Stimulated activated CD4-positive, alpha-beta T cell treated with anti-CD3 and anti-CD28 coated beads, Interleukin-2, amount 100 ng/mL, for 48 hours (primary cell): ENCODE measurements around the gene GRM3.
"Not testable (repeated sequence)": the region's sequence is repeated elsewhere in the genome, so short reads cannot be mapped to it uniquely, and the experiment has no call there.

Experiments used
- DNase-seq, 2 donors: peaks; one replicate each; pipeline ENCODE4 v3.0.0-alpha.2; 2020

Gene GRM3

GRCh38 chr7:86643561-86644281, at the start of gene GRM3:
GRM3 (plus strand) TSS chr7:86643909; CDS start chr7:86765146, 121,237 bp downstream.
- DNase-seq = no peak

DNA sequence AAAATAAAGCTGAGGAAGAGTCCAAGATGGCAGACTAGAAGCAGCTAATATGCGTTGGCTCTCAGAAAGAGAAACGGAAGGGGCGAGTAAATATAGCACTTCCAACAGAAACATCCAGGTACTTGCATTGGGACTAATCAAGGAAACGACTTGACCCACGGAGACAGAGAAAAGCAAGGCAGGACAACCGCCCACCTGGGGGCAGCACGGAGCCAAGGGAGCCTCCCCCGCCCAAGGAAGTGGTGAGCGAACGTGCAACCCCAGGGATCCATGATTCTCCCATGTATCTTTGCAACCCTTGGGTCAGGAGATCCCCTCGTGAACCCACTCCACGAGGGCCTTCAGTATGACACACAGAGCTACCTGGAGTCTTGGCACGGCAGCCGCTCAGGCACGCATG, 45.4 kb upstream of the GRM3 start:
- no peak for DNase-seq

DNA sequence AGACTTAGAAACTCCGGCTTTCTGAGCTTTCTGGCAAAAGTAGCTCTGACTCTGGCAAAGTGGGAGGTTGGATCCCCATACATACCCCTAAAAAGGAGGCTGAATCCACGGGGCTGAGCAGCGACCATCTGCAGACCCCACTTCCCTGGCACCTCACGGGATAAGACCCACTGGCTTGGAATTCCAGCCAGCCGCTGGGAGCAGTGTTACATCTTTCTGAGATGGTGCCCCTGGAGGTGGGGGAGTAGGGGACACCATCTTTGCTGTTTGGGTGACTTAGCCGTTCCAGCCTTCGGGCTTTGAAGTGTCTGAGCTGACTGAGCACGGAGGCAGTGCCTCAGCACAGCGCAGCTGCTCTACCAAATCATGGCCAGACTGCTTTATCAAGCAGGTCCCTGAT, 45.0 kb upstream of the GRM3 start:
- DNase-seq = no peak

- no peak for DNase-seq
Observed at GRCh38 chr7:86600506-86601290, 43.0 kb upstream of the GRM3 start.

- not testable (repeated sequence) for DNase-seq
Observed at GRCh38 chr7:86615711-86616110, 28.0 kb upstream of the GRM3 start.

- DNase-seq = no peak
Observed at GRCh38 chr7:86644282-86645224, 844 bp downstream of the GRM3 start.

- DNase-seq = no peak
Observed at GRCh38 chr7:86645225-86645608, 1.5 kb downstream of the GRM3 start.

- DNase-seq = no peak
Observed at GRCh38 chr7:86645676-86646276, 2.1 kb downstream of the GRM3 start.

DNA sequence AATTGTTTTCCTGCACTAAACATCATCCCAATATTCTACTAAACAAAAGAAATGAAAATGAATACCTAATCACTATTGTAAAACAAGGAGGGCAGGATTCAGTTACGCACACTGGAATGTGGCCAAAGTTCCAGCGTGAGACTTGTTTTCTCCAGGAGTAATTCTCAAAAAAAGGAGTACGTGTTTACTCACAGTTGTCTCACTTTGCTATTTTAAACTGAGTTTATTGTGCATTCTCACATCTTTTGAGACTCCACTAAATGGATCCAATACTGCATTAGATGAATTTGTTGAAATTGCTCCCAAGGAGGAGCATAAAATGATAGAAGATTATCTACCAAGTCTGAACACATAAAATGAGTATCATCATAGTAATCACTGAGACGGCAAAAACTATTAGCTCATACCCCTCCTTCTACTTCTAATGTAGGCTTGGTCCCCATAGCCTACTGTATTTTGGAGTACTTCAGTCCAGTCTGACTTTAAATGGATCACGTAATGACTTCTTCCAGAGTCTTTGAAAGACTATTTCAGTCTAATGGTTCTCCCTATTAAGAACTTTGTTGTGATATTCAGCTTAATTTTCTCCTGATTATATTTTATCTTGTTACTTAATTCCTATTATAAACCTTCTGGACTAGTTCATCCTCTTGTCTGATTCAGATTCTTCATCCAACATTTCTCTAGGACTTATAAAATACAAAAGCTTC, 3.8 kb downstream of the GRM3 start:
- DNase-seq = no peak

DNA sequence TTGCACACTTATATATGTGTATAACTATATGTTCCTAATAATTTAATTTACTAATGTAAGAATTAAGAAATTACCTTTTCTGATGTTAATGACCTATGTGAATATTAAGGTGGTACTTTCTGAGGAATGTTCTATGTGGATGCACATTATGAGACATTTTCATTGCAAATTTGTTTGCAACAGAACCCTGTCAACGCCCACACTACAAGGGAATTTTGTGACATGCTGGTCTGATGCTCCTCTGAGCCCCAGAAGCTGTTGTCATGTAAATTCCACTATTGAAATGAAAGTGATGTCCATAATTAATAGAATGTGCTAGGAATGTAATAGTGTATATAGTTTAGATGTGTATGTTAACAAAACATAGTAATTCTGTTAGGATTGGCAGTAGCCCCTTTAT, 4.5 kb downstream of the GRM3 start:
- no peak for DNase-seq

DNA sequence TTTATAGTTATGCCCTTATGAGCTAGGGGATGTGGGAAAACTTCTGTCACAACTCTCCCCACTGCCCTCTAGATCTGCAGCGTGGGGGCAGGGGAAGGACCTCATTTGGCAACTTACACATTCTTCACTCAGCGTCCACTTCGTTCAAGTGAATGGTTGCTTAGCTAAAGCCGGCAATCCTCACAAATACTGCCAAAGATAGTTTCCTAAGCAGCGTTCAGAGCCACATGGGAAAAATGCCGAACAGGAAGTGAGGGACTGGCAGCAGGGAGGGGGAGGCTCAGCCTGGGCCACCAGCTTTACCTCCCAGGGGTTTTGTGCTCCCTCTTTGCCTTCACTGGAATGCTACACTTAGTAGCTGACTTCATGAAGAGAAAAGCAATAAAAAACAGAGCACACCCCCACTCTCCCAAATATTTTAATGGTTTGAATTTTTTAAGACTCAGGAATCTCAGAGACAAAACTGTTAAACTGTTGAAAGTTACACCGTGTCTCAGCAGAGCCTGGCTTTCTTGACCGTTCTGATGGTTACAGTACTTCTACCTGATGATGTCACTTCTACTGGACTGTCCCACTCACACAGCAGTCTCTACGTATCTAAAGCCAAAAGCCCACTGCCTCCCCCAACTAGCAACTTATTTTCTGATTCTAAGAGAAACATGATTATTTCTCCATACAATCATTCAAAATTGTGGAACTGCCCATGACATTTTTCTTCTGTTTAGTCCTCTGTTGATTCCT, 10.4 kb downstream of the GRM3 start:
- DNase-seq = no peak

- no peak for DNase-seq
Observed at GRCh38 chr7:86657948-86658347, 14.2 kb downstream of the GRM3 start.

- DNase-seq = no peak
Observed at GRCh38 chr7:86660950-86661462, 17.3 kb downstream of the GRM3 start.

DNA sequence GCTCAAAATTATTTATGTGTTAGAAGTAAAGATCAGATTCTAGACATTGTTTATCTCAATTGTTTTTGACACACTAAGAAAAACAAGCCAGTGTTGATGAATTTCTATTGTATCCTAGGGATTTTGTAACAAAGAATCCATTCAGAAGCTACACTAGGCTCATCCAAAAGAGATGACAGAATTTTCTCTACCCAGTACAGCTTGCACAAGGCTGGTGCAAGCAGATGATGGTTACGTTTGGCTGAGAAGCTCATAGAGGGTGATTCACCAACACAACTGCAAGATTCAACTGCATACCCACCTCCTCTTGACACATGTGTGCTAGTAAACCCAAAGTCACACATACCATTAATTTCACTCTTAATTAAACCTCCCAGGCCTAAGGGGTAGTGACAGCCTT, 20.8 kb downstream of the GRM3 start:
- DNase-seq = no peak

GRCh38 chr7:86664991-86665390, 21.3 kb downstream of the GRM3 start:
- DNase-seq = no peak

DNA sequence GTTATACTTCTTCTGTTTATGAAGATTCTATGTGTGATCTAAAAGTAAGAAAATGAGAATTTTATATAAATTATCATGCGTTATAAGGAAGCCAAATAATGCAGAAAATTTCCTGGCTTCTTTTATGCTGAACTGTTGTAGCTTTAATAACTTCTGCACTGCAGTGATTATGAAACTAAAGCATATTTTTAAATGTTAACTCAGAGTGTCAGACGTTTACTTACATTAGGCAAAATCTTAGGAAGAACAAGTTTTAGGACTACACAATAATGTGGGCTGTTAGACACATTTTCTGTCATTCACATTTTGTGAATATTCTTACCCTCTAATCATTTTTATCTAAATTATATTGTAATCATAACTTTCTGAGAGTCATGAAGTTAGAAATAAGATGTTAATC, 22.0 kb downstream of the GRM3 start:
- no peak for DNase-seq

DNA sequence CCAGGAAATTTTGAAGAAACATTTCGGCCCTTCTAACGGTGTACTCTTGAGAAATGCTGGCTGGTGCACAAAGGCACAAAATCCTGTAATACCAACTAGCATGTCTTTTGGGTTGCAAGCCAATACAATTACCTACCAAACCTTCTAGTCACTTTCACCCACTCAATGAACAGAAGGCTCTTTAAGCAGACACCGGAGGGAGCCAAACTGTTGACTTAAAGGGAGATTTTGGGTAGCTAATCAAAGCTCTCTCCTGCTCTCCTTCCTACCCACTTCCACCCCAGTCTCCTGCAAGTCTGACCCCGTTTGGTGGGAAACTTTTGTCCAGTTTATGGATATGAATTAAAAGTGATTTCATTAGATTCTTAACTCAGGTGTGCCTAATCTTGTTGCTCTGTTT, 24.0 kb downstream of the GRM3 start:
- DNase-seq = no peak

- DNase-seq = no peak
Observed at GRCh38 chr7:86668315-86668714, 24.6 kb downstream of the GRM3 start.

DNA sequence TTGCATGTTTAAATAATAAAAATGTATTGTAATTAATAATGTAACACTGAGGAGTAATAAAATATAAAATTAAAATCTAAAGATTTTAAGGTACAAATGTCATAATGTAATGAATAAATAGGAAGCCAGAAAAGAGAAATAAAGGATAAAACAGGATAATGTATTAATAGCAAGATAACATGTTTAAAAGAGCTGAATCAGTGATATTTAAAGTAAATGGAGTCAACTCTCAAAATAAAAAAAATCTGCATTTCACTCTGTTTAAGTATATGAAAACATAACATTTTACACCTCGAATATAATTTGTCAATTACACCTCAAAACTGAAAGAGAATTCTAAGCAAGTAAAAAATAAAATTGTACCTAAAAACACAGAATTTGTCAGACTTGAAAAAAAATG, 44.1 kb downstream of the GRM3 start:
- DNase-seq = no peak

DNA sequence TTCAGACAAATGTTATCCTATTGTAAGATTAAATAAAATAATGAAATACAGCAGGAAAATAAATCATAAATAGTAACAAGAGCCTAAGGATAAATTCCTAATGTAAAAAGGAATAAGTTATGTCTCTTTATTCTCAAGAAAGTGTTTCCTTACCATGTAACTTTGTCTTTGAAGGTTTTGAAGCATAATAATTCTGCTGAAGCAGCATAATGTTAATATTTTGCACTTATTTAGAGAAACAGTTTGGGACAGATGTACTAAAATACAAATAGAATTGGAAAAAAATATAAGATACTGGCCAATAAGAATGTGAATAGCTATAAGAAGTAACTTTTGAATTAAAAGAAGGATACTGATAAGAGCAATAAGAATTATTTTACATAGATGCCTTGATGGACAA, 45.7 kb downstream of the GRM3 start:
- DNase-seq = no peak

DNA sequence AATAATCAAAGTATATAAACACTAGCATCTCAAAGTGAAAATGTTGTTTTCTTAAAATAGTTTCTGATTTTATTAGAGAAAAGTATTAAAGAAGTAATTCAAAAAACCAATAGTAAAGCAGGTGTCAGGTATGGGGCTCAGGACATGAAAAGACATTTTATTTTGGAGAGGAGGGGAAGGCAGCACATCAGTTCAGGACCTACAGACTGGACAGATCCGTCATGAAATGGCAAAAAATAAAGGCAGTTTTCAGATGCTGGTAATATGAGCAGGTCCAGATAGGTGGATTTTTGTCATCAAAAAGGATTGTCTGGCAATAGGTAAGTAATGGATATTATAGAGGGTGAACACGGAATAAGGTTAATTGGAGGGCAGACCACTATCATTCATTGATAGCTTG, 49.0 kb downstream of the GRM3 start:
- no peak for DNase-seq
